IMR-90 (cell line): Measurements from ENCODE around the gene WDR91.

Experiments
- BHLHE40 ChIP-seq: fragments of 150-350 bp; IDR thresholded peaks from 2 replicates; pipeline ENCODE4 v1.6.1; 2016; ENCODE audit warnings: mild to moderate bottlenecking, low read depth, low read length
- CEBPB ChIP-seq: IDR thresholded peaks from 2 replicates; pipeline ENCODE4 v1.6.1; 2012; ENCODE audit warnings: low read depth, low read length, improper control_type of control experiment
- CTCF ChIP-seq: conservative IDR thresholded peaks from 2 replicates; pipeline ENCODE4 v1.5.1; 2012; ENCODE audit warnings: mild to moderate bottlenecking, low read depth, low read length, improper control_type of control experiment
- FOS ChIP-seq: fragments of 150-350 bp; IDR thresholded peaks from 2 replicates; pipeline ENCODE4 v1.6.1; 2016; ENCODE audit warnings: low read depth, low read length
- MXI1 ChIP-seq: IDR thresholded peaks from 2 replicates; pipeline ENCODE4 v1.6.1; 2012; ENCODE audit warnings: low read depth, mild to moderate bottlenecking, low read length, moderate library complexity, borderline replicate concordance
- POLR2A ChIP-seq: IDR thresholded peaks from 2 replicates; pipeline ENCODE4 v1.6.1; 2012; ENCODE audit warnings: mild to moderate bottlenecking, low read depth, low read length
- RAD21 ChIP-seq: IDR thresholded peaks from 2 replicates; pipeline ENCODE4 v1.6.1; 2012; ENCODE audit warnings: low read length, improper control_type of control experiment
- SMC3 ChIP-seq: fragments of 150-350 bp; IDR thresholded peaks from 2 replicates; pipeline ENCODE4 v1.6.1; 2016; ENCODE audit warnings: low read depth, mild to moderate bottlenecking, antibody characterized with exemption, low read length, moderate library complexity

GRCh38 chr7:135238112-135238744 lies 26.9 kb upstream of the WDR91 start:
- TF ChIP-seq FOS (no peak), CTCF (peak; percentile 21; the same call in 1 of the 2 replicates), POLR2A (no peak), CEBPB (no peak), SMC3 (no peak), BHLHE40 (no peak), RAD21 (no peak), MXI1 (no peak)
